Calu3 (cell line): Measurements from ENCODE around the gene SPG7. TPM values are rescaled to one million over a fixed set of nuclear protein-coding genes. Genes with fewer than 3 reads are reported as not detected.
"Not testable (repeated sequence)": the region's sequence is repeated elsewhere in the genome, so short reads cannot be mapped to it uniquely, and the experiment has no call there.

ENCODE experiments used
- BruUV-seq: library from RNA; stranded (reverse); fragments of 400-500 nt; replicated peaks from 2 replicates; lab custom pipeline; 2021; lab: Mats Ljungman, UMichigan
- CTCF ChIA-PET: fragments of 300-600 bp; sonication (Branson Sonifier 250); formaldehyde crosslinking; loops from one replicate; lab custom pipeline; 2022; ENCODE audit warnings: antibody characterized with exemption; lab: Charles Lee
- DNase-seq: peaks from one replicate; pipeline ENCODE4 v3.0.0; 2022
- H3K27ac Mint-ChIP-seq: one replicate; pipeline ENCODE4 v1.8.0; 2022; ENCODE audit warnings: mixed read lengths; ENCODE audit not compliant: unreplicated experiment
- H3K27me3 Mint-ChIP-seq: one replicate; pipeline ENCODE4 v1.8.0; 2022; ENCODE audit warnings: mixed read lengths; ENCODE audit not compliant: unreplicated experiment
- H3K36me3 Mint-ChIP-seq: one replicate; pipeline ENCODE4 v1.8.0; 2022; ENCODE audit warnings: mild to moderate bottlenecking, moderate library complexity, mixed read lengths; ENCODE audit not compliant: insufficient read depth, unreplicated experiment
- H3K4me1 Mint-ChIP-seq: one replicate; pipeline ENCODE4 v1.8.0; 2022; ENCODE audit warnings: mild to moderate bottlenecking, low read depth, mixed read lengths; ENCODE audit not compliant: unreplicated experiment
- H3K4me3 Mint-ChIP-seq: one replicate; pipeline ENCODE4 v1.8.0; 2022; ENCODE audit warnings: mild to moderate bottlenecking, low read depth, moderate library complexity, mixed read lengths; ENCODE audit not compliant: unreplicated experiment
- H3K9me3 Mint-ChIP-seq: one replicate; pipeline ENCODE4 v1.8.0; 2022; ENCODE audit warnings: low read depth, mixed read lengths; ENCODE audit not compliant: unreplicated experiment
- CTCF ChIP-seq: fragments of 200-600 bp; IDR thresholded peaks from one replicate; pipeline ENCODE4 v1.8.0; 2022; ENCODE audit warnings: antibody characterized with exemption; ENCODE audit not compliant: unreplicated experiment
- intact Hi-C: fragments of 100-400 bp; cut with micrococcal nuclease; formaldehyde crosslinking; loops from one replicate; pipeline ENCODE4 v1.10.0; 2022; ENCODE audit not compliant: unreplicated experiment
- total RNA-seq: library from RNA; stranded (reverse); gene quantifications from 2 replicates; pipeline ENCODE4 v1.2.3, GENCODE V29; 2022

SPG7 gene
- total RNA-seq, 1 experiment from 2014 or later = 174 TPM

GRCh38 chr16:89586853-89587252 is 78.7 kb downstream of the SPG7 start:
- Mint-ChIP-seq H3K27ac (no peak overlapping the region), H3K36me3 (peaks cover 21% of the 10 kb centered on the region), H3K27me3 (no peaks in the 10 kb centered on the region), H3K4me3 (no peak overlapping the region), H3K4me1 (no peaks in the 10 kb centered on the region), H3K9me3 (no peaks in the 10 kb centered on the region)
- DNase-seq = no peak
- CTCF ChIA-PET = no interaction called here
- no TSS peak for BruUV-seq
- intact Hi-C loops = no loop called here
- TF ChIP-seq CTCF = no peak

- H3K27ac Mint-ChIP-seq, H3K4me3 Mint-ChIP-seq, H3K4me1 Mint-ChIP-seq, DNase-seq, intact Hi-C loops, BruUV-seq, H3K9me3 Mint-ChIP-seq, H3K27me3 Mint-ChIP-seq, CTCF ChIA-PET: not testable (repeated sequence)
- peaks cover 19% of the 10 kb centered on the region for H3K36me3 Mint-ChIP-seq
These were observed 79.5 kb downstream of the SPG7 start for GRCh38 chr16:89587676-89588075.

- no TSS peak for BruUV-seq
- intact Hi-C loops = no loop called here
- TF ChIP-seq CTCF = no peak
- peaks cover 11% of the 10 kb centered on the region for H3K36me3 Mint-ChIP-seq
- no peaks in the 10 kb centered on the region for H3K4me1 Mint-ChIP-seq
- no peaks in the 10 kb centered on the region for H3K9me3 Mint-ChIP-seq
- CTCF ChIA-PET = no interaction called here
- H3K27me3 Mint-ChIP-seq = no peaks in the 10 kb centered on the region
- DNase-seq = no peak
- H3K27ac Mint-ChIP-seq = no peak overlapping the region
- H3K4me3 Mint-ChIP-seq = no peak overlapping the region
These were observed 80.4 kb downstream of the SPG7 start for GRCh38 chr16:89588413-89589109.

GRCh38 chr16:89589241-89589926 is 81.2 kb downstream of the SPG7 start:
- Mint-ChIP-seq H3K4me3 (no peak overlapping the region), H3K27me3 (no peaks in the 10 kb centered on the region), H3K4me1 (no peaks in the 10 kb centered on the region), H3K9me3 (no peaks in the 10 kb centered on the region), H3K36me3 (peaks cover 8% of the 10 kb centered on the region), H3K27ac (no peak overlapping the region)
- no TSS peak for BruUV-seq
- CTCF ChIA-PET = no interaction called here
- DNase-seq = no peak
- TF ChIP-seq CTCF = no peak
- intact Hi-C loops = no loop called here

- no peaks in the 10 kb centered on the region for H3K9me3 Mint-ChIP-seq
- H3K4me1 Mint-ChIP-seq = no peaks in the 10 kb centered on the region
- no TSS peak for BruUV-seq
- no peak for TF ChIP-seq CTCF
- H3K4me3 Mint-ChIP-seq = no peak overlapping the region
- no peaks in the 10 kb centered on the region for H3K27me3 Mint-ChIP-seq
- DNase-seq = no peak
- peaks cover 10% of the 10 kb centered on the region for H3K36me3 Mint-ChIP-seq
- intact Hi-C loops = no loop called here
- H3K27ac Mint-ChIP-seq = no peak overlapping the region
- CTCF ChIA-PET = no interaction called here
These were observed 85.6 kb downstream of the SPG7 start for GRCh38 chr16:89593841-89594240.
